A549 (cell line): ENCODE measurements around the gene TCEA2. TPM values are rescaled to one million over a fixed set of nuclear protein-coding genes. Genes with fewer than 3 reads are reported as not detected.

ENCODE experiments used
- ATAC-seq, 2 experiments: fragments of 200-7000 bp in 1 of 2; fragments of >200 bp in 1 of 2; cut with Nextera tagmentation in 1 of 2; cut with Tn5 transposase in 1 of 2; 3 replicates each; pipeline versions ENCODE4 v1.8.0 to v1.9.1; 2018 to 2020; ENCODE audit warnings: mild to moderate bottlenecking in 1 of 2, moderate library complexity in 1 of 2
- CTCF ChIA-PET: fragments of 300-600 bp; sonication (Branson Sonifier 250); formaldehyde crosslinking; extraction: SDS; loops from one replicate; lab custom pipeline; 2021; ENCODE audit warnings: antibody characterized with exemption, inconsistent platforms; lab: Yijun Ruan, JAX
- POLR2A ChIA-PET: fragments of 350-600 bp; formaldehyde crosslinking; extraction: SDS; loops from one replicate; lab custom pipeline; 2021; ENCODE audit warnings: antibody characterized with exemption, inconsistent platforms; lab: Yijun Ruan, JAX
- DNase-seq, 2 experiments: peaks; one replicate each; pipeline versions ENCODE4 v3.0.0 to v3.0.0-alpha.2; 2011 to 2016; ENCODE audit warnings: low read depth in 1 of 2, low spot score in 1 of 2
- FAIRE-seq: peaks from 2 replicates; lab custom pipeline; 2011; peaks lifted over from hg19 to GRCh38; lab: Jason Lieb, UNC
- H3K27ac ChIP-seq, 2 experiments: fragments of >200 bp; sonication (Bioruptor Twin); formaldehyde crosslinking; 3 replicates each; pipeline ENCODE4 v1.5.1; 2016 to 2017
- H3K4me1 ChIP-seq: fragments of >200 bp; sonication (Bioruptor Twin); formaldehyde crosslinking; 3 replicates; pipeline ENCODE4 v1.6.1; 2016
- H3K4me2 ChIP-seq: fragments of >200 bp; sonication (Bioruptor Twin); formaldehyde crosslinking; 3 replicates; pipeline ENCODE4 v1.6.1; 2016
- H3K4me3 ChIP-seq: fragments of >200 bp; sonication (Bioruptor Twin); formaldehyde crosslinking; 3 replicates; pipeline ENCODE4 v1.5.1; 2016
- H3K9me3 ChIP-seq: fragments of >200 bp; sonication (Bioruptor Twin); formaldehyde crosslinking; 3 replicates; pipeline ENCODE4 v1.6.1; 2016
- BHLHE40 ChIP-seq: IDR thresholded peaks from 2 replicates; pipeline ENCODE4 v1.6.1; 2012; ENCODE audit warnings: low read depth, low read length, inconsistent platforms
- CBX2 ChIP-seq: fragments of 200-600 bp; sonication (generic); IDR thresholded peaks from 2 replicates; pipeline ENCODE4 v1.6.1; 2016; ENCODE audit warnings: low read depth, mild to moderate bottlenecking, borderline replicate concordance
- CHD2 ChIP-seq: fragments of 150-350 bp; IDR thresholded peaks from 2 replicates; pipeline ENCODE4 v1.6.1; 2014; ENCODE audit warnings: low read length; ENCODE audit not compliant: partially characterized antibody
- CHD4 ChIP-seq: fragments of 200-600 bp; sonication (generic); IDR thresholded peaks from 2 replicates; pipeline ENCODE4 v1.6.1; 2016; ENCODE audit warnings: antibody characterized with exemption, mild to moderate bottlenecking, borderline replicate concordance
- CTCF ChIP-seq: fragments of >200 bp; sonication (Bioruptor Twin); formaldehyde crosslinking; IDR thresholded peaks from 3 replicates; pipeline ENCODE4 v1.5.1; 2016
- E2F6 ChIP-seq: IDR thresholded peaks from 2 replicates; pipeline ENCODE4 v1.6.1; 2012; ENCODE audit warnings: low read depth, borderline replicate concordance
- EHMT2 ChIP-seq: fragments of 200-600 bp; sonication (generic); IDR thresholded peaks from 2 replicates; pipeline ENCODE4 v1.6.1; 2016; ENCODE audit warnings: antibody characterized with exemption, low read depth, mild to moderate bottlenecking, moderate library complexity
- EP300 ChIP-seq, 2 experiments: fragments of >200 bp; sonication (Bioruptor Twin); formaldehyde crosslinking; IDR thresholded peaks; 2 replicates in 1 of 2; 3 replicates in 1 of 2; pipeline ENCODE4 v1.6.1; 2016 to 2017
- FOXS1 ChIP-seq: fragments of 250-450 bp; sonication (Bioruptor Pico); IDR thresholded peaks from 2 replicates; pipeline ENCODE4 v1.5.0; 2020; ENCODE audit warnings: mild to moderate bottlenecking, moderate library complexity
- HDAC2 ChIP-seq: fragments of 200-600 bp; sonication (generic); IDR thresholded peaks from 2 replicates; pipeline ENCODE4 v1.6.1; 2016
- HOXA7 ChIP-seq: fragments of 250-450 bp; sonication (Bioruptor Pico); IDR thresholded peaks from 2 replicates; pipeline ENCODE4 v1.5.0; 2020; ENCODE audit warnings: mild to moderate bottlenecking, moderate library complexity
- JUN ChIP-seq, 2 experiments: fragments of >200 bp; sonication (Bioruptor Twin); formaldehyde crosslinking; IDR thresholded peaks; 2 replicates in 1 of 2; 3 replicates in 1 of 2; pipeline ENCODE4 v1.6.1; 2016 to 2017
- MAFK ChIP-seq: fragments of 450-650 bp; IDR thresholded peaks from 2 replicates; pipeline ENCODE4 v1.6.1; 2014; ENCODE audit not compliant: partially characterized antibody
- MAX ChIP-seq: IDR thresholded peaks from 2 replicates; pipeline ENCODE4 v1.6.1; 2012
- MYC ChIP-seq: IDR thresholded peaks from 2 replicates; pipeline ENCODE4 v1.6.1; 2012; ENCODE audit warnings: mild to moderate bottlenecking, inconsistent platforms, low read length, improper control_type of control experiment, borderline replicate concordance
- POLR2A ChIP-seq: IDR thresholded peaks from 2 replicates; pipeline ENCODE4 v1.6.1; 2012; ENCODE audit warnings: mild to moderate bottlenecking, low read length
- POLR2AphosphoS2 ChIP-seq: conservative IDR thresholded peaks from 2 replicates; pipeline ENCODE4 v1.6.1; 2012; ENCODE audit warnings: low read length, improper control_type of control experiment, inconsistent platforms
- RARB ChIP-seq: fragments of 250-450 bp; sonication (Bioruptor Pico); IDR thresholded peaks from 2 replicates; pipeline ENCODE4 v1.8.0; 2021; ENCODE audit warnings: mild to moderate bottlenecking, moderate library complexity
- RCOR1 ChIP-seq: fragments of 150-350 bp; IDR thresholded peaks from 2 replicates; pipeline ENCODE4 v1.6.1; 2014; ENCODE audit warnings: antibody characterized with exemption, low read length, low read depth
- REST ChIP-seq: fragments of 200-600 bp; sonication (generic); IDR thresholded peaks from 2 replicates; pipeline ENCODE4 v1.6.1; 2016; ENCODE audit warnings: antibody characterized with exemption, mild to moderate bottlenecking, moderate library complexity
- RFX5 ChIP-seq: fragments of 450-650 bp; IDR thresholded peaks from 2 replicates; pipeline ENCODE4 v1.7.1; 2014; ENCODE audit warnings: antibody characterized with exemption, mild to moderate bottlenecking, moderate library complexity
- SREBF2 ChIP-seq: fragments of 450-650 bp; IDR thresholded peaks from 2 replicates; pipeline ENCODE4 v1.6.1; 2014; ENCODE audit warnings: mild to moderate bottlenecking, moderate library complexity
- ZC3H11A ChIP-seq: fragments of 450-650 bp; IDR thresholded peaks from 2 replicates; pipeline ENCODE4 v1.6.1; 2014; ENCODE audit warnings: antibody characterized with exemption, mild to moderate bottlenecking
- ZNF302 ChIP-seq: fragments of 250-450 bp; sonication (Bioruptor Pico); IDR thresholded peaks from 2 replicates; pipeline ENCODE4 v1.9.0; 2021; ENCODE audit warnings: inconsistent platforms, mild to moderate bottlenecking, moderate library complexity
- WGBS: methylation state at CpG from one replicate; pipeline ENCODE4 v1.1.6; 2017; ENCODE audit errors: missing lambda C conversion rate; 5-methylcytosine and 5-hydroxymethylcytosine counted together
- polyA plus RNA-seq, 4 experiments: library from polyadenylated mRNA; depleted of rRNA in 3 of 4; stranded (reverse); fragments of >200 nt; fragmentation: RNase III in 1 of 4; extraction: RNeasy Plus Mini Kit Qiagen cat#74134 plus additional on column Dnase treatment in 1 of 4; gene quantifications; 2 replicates in 3 of 4; 3 replicates in 1 of 4; pipeline ENCODE4 v1.2.3, GENCODE V29; 2011 to 2017

TCEA2 gene
- polyA plus RNA-seq, 2 of the 4 experiments (the other 2 are of a cell fraction): 11.2 to 29.8 TPM

GRCh38 chr20:64049060-64049877 lies 13.7 kb upstream of the TCEA2 start, which contains the start of gene SOX18:
TSS of gene SOX18 (minus strand) at chr20:64049639. CDS start at chr20:64049516, 123 bp downstream.
- Histone ChIP-seq H3K27ac (peak within 1 kb of the TSS; percentile 84 to 96), H3K9me3 (no peaks in the 10 kb centered on the region), H3K4me2 (peak within 1 kb of the TSS; percentile 99), H3K4me1 (peaks cover 43% of the 10 kb centered on the region), H3K4me3 (peak within 1 kb of the TSS; percentile 67)
- ATAC-seq (peak; percentile 25 to 38), DNase-seq (peak in 1 of 2 experiments; percentile 59), FAIRE-seq (no peak)
- no CpG with 5 or more reads among the region's 111 CpGs for WGBS
- POLR2A ChIA-PET: interaction anchor here (6.5 kb wide), 1 partner anchor 13 kb away, joined by 29 read pairs; the partner anchor contains the start of gene TCEA2
- CTCF ChIA-PET: interaction anchor here (1.4 to 1.8 kb wide), 2 partner anchors 11 to 20 kb away, joined by 4 to 6 read pairs; no protein-coding TSS in a partner anchor
- no peak for TF ChIP-seq EHMT2
- peak; percentile 38; the same call in 1 of the 2 replicates for TF ChIP-seq POLR2A
- no peak for TF ChIP-seq CTCF
- no peak for TF ChIP-seq CBX2
- TF ChIP-seq POLR2AphosphoS2: no peak
- TF ChIP-seq SREBF2: no peak
- 0 out of 5 replicates have a peak, but pooled peaks of 1 of the 2 experiments have one; percentile 25 for TF ChIP-seq JUN (IDR thresholded peaks at IDR 0.05)
- peak; percentile 22; the same call in 1 of the 2 replicates for TF ChIP-seq MAX
- 0 out of 2 replicates have a peak, but pooled peaks have one; percentile 2 for TF ChIP-seq E2F6
- no peak for TF ChIP-seq HDAC2
- no peak for TF ChIP-seq HOXA7 (CRISPR knock-in tag)
- TF ChIP-seq MAFK: peak; percentile 18
- no peak for TF ChIP-seq ZC3H11A
- TF ChIP-seq MYC: no peak

- peak overlapping the region; percentile 84 to 96 for H3K27ac ChIP-seq
- ATAC-seq: peak in 1 of 2 experiments; percentile 7; a peak in 2 of 6 replicates
- H3K4me1 ChIP-seq: peaks cover 42% of the 10 kb centered on the region
- peak overlapping the region; percentile 99 for H3K4me2 ChIP-seq
- 73% methylated on average over 5 of the region's 16 CpGs for WGBS
- TF ChIP-seq RFX5 (no peak), MAFK (no peak)
- FAIRE-seq: no peak
- H3K9me3 ChIP-seq: no peaks in the 10 kb centered on the region
- ChIA-PET CTCF (interaction anchor here (1.1 to 6.1 kb wide), 4 partner anchors 10 to 70 kb away, joined by 4 to 85 read pairs (median 5); partner anchors contain the start of gene SAMD10), POLR2A (interaction anchor here (6.5 kb wide), 1 partner anchor 13 kb away, joined by 29 read pairs; the partner anchor contains the start of gene TCEA2)
- no peak for DNase-seq
- H3K4me3 ChIP-seq: peak overlapping the region; percentile 67
These were observed 13.1 kb upstream of the TCEA2 start for GRCh38 chr20:64049878-64050260.

- peak overlapping the region in 1 of 2 experiments; percentile 96; a peak in 2 of 6 replicates for H3K27ac ChIP-seq
- ChIA-PET CTCF (interaction anchor here (1.1 to 6.1 kb wide), 5 partner anchors 9 to 70 kb away, joined by 3 to 85 read pairs (median 5); partner anchors contain the start of gene SAMD10), POLR2A (interaction anchor here (6.5 kb wide), 1 partner anchor 12 kb away, joined by 29 read pairs; the partner anchor contains the start of gene TCEA2)
- DNase-seq (no peak), ATAC-seq (peak in 1 of 2 experiments; percentile 15; a peak in 3 of 6 replicates), FAIRE-seq (no peak)
- H3K4me3 ChIP-seq: no peak overlapping the region; the same call in 2 of the 3 replicates
- no peaks in the 10 kb centered on the region for H3K9me3 ChIP-seq
- H3K4me1 ChIP-seq: peaks cover 40% of the 10 kb centered on the region
- peak overlapping the region; percentile 99 for H3K4me2 ChIP-seq
- 93% methylated on average over 20 of the region's 23 CpGs for WGBS
- TF ChIP-seq SREBF2 (no peak), EP300 (IDR thresholded peaks at IDR 0.05) (no peak), FOXS1 (no peak), MYC (no peak), ZNF302 (CRISPR knock-in tag) (no peak), RCOR1 (no peak), CHD4 (no peak), CHD2 (no peak), REST (no peak), RARB (no peak), BHLHE40 (no peak)
These were observed 12.6 kb upstream of the TCEA2 start for GRCh38 chr20:64050261-64051032.
